Activated T-helper 1 cell treated with anti-CD3 and anti-CD28 coated beads, Interleukin-12 subunit alpha, Interleukin-12 subunit beta, Interleukin-2, Interleukin-4 antibody, amounts not matched to agents 30 ng/mL and 10 ng/mL and 1 ng/mL, durations not matched to agents 14 hours and 24 hours and 36 hours (primary cell): ENCODE measurements around the gene HAPLN1. TPM values are rescaled to one million over a fixed set of nuclear protein-coding genes. Genes with fewer than 3 reads are reported as not detected.
A peak's percentile ranks its signal among the peaks of the same experiment; 100 is the strongest.

Experiments
- DNase-seq: peaks from one replicate; pipeline ENCODE4 v3.0.0; 2021; ENCODE audit warnings: low spot score
- H3K27ac Mint-ChIP-seq: one replicate; pipeline ENCODE4 v1.8.0; 2021; ENCODE audit warnings: mild to moderate bottlenecking, mixed read lengths
- H3K27me3 Mint-ChIP-seq: one replicate; pipeline ENCODE4 v1.8.0; 2022; ENCODE audit warnings: mild to moderate bottlenecking, moderate library complexity, mixed read lengths; ENCODE audit not compliant: insufficient read depth
- H3K36me3 Mint-ChIP-seq: one replicate; pipeline ENCODE4 v1.8.0; 2021; ENCODE audit warnings: low read depth, mixed read lengths
- H3K4me1 Mint-ChIP-seq: one replicate; pipeline ENCODE4 v1.8.0; 2021; ENCODE audit warnings: low read depth, mixed read lengths
- H3K4me3 Mint-ChIP-seq: one replicate; pipeline ENCODE4 v1.8.0; 2021; ENCODE audit warnings: mild to moderate bottlenecking, moderate library complexity, mixed read lengths
- H3K9me3 Mint-ChIP-seq: one replicate; pipeline ENCODE4 v1.8.0; 2021; ENCODE audit warnings: mixed read lengths
- intact Hi-C: fragments of 100-400 bp; cut with micrococcal nuclease; formaldehyde crosslinking; loops from one replicate; pipeline ENCODE4 v1.15.1; 2024
- total RNA-seq: library from RNA; stranded (reverse); gene quantifications from 2 replicates; pipeline ENCODE4 v1.2.3, GENCODE V29; 2022

HAPLN1 gene
- total RNA-seq, 1 donor from 2014 or later, result not detected

DNA sequence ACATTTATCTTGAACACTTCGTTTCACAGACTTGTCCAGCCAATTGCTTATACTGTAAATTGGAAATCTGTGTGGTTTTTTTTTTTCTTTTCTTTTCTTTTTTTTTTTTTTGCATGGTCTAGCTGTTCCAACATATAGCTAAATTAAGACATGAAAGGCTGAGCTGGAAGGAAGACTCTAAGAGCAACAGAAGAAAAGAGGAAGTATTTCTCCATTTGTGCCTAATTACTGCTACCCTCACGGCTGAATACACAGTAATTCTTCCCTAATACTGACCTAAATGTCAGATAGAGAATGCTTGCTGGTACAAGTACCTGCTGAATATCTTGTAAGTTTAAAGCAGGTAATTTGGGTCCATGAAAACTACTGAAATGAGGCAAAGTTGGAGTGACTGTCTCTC, 11.0 kb upstream of the HAPLN1 start:
- no peak overlapping the region for H3K27ac Mint-ChIP-seq
- no peaks in the 10 kb centered on the region for H3K36me3 Mint-ChIP-seq
- no peak overlapping the region for H3K4me3 Mint-ChIP-seq
- intact Hi-C loops, result no loop called here
- no peaks in the 10 kb centered on the region for H3K4me1 Mint-ChIP-seq
- H3K27me3 Mint-ChIP-seq, result no peaks in the 10 kb centered on the region
- DNase-seq, result no peak
- no peaks in the 10 kb centered on the region for H3K9me3 Mint-ChIP-seq

DNA sequence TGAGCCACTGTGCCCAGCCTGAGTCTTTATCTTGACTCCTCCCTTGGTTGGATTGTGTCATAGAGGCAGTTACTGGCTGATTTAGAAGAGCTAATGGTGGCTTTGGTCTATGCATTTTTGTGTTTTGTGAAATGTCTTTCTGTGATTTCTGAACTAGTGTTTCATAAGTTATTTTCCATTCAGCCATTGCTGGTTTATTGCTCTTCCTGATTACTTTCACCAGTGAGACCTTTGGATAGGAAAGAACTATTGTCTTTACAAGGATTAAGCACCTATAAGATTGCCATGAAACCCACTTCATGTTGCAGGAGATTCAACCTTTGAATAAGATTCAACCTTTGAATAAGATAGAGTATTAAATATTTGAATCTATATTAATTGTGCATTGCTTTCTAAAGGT, 8.7 kb upstream of the HAPLN1 start:
- Mint-ChIP-seq H3K27ac (no peak overlapping the region), H3K36me3 (no peaks in the 10 kb centered on the region), H3K9me3 (no peaks in the 10 kb centered on the region), H3K4me1 (no peaks in the 10 kb centered on the region), H3K27me3 (peaks cover 4% of the 10 kb centered on the region), H3K4me3 (no peak overlapping the region)
- DNase-seq, result no peak
- intact Hi-C loops, result no loop called here

DNA sequence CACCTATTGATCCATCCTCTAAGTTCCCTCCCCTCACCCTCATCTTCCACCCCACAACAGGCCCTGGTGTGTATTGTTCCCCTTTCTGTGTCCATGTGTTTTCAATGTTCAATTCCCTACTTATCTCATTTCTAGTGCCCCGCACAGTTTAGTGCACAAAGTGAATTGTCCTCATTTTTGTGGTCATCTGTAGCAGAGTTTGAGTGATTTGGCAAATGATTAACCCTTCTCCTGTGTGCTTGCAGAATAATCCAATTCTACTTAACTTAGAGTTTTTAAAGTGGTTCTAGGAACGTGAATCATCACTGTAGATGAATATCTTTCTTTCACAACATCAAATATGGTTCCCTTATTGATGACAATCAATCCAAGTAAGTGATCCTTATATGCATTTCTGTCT, 6.3 kb upstream of the HAPLN1 start:
- Mint-ChIP-seq H3K4me3 (no peak overlapping the region), H3K36me3 (peaks cover 2% of the 10 kb centered on the region), H3K9me3 (no peaks in the 10 kb centered on the region), H3K4me1 (no peaks in the 10 kb centered on the region), H3K27me3 (peaks cover 20% of the 10 kb centered on the region), H3K27ac (no peak overlapping the region)
- intact Hi-C loops, result no loop called here
- no peak for DNase-seq

DNA sequence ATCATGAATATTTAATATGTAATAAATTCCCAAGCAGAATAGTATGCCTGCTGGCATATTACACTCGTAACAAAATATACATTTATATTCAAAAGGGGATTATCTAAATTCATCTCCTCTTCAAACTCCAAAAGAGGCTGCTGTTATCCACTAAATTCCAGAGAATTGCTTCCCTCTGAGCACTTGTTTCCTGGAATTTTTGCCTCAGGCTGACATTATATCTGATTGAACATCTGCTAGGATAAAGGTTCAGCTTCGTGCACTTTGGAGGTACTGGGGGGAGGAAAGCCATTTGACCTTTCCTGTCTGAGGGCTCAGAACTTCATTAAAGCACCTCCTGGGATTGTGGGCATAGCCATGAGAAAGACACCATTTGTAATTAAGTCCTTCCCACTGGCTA, 4.3 kb upstream of the HAPLN1 start:
- intact Hi-C loops, result no loop called here
- Mint-ChIP-seq H3K4me1 (no peaks in the 10 kb centered on the region), H3K36me3 (peaks cover 2% of the 10 kb centered on the region), H3K27me3 (peaks cover 40% of the 10 kb centered on the region), H3K9me3 (no peaks in the 10 kb centered on the region), H3K4me3 (no peak overlapping the region), H3K27ac (no peak overlapping the region)
- no peak for DNase-seq

DNA sequence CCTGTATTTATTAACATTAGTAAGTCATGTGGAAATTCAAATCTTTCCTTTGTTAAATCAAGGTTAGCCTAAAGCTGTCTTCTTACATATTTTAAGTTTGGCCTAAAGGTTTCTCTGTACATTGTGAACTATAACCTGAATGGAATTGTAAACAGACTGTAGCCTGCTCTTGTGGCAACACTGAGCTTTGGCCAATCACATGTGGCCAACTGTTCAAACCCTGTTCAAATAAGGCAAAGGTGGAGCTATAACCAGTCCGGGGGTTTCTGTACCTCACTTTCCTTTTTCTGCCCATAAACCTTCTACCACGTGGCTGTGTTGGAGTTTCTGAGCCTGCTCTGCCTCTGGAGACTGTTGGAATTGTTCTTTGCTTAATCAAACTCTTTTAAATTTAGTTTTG, 3.3 kb upstream of the HAPLN1 start:
- Mint-ChIP-seq H3K27me3 (peaks cover 47% of the 10 kb centered on the region), H3K4me3 (no peak overlapping the region), H3K36me3 (peaks cover 2% of the 10 kb centered on the region), H3K4me1 (no peaks in the 10 kb centered on the region), H3K9me3 (no peaks in the 10 kb centered on the region), H3K27ac (no peak overlapping the region)
- intact Hi-C loops, result no loop called here
- no peak for DNase-seq

DNA sequence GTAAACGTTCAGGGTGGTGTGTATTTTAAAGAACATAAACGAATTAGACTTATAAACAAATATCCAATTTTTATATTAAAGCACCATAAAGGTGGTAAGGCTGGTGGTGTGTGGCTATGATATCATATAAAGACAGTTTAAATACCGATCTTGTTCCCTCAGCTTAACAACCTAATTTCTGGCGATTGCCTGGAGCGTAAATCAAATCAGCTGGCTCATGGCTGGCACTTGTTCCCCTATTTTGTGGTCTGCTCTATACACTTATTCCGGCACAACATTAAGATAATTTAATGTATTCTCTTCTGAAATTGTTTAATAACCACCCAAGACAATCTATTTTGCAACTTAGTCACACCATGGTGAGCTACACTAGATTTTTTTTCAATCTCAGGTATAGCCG, 2.4 kb upstream of the HAPLN1 start:
- H3K36me3 Mint-ChIP-seq, result peaks cover 2% of the 10 kb centered on the region
- no peaks in the 10 kb centered on the region for H3K9me3 Mint-ChIP-seq
- H3K27ac Mint-ChIP-seq, result no peak overlapping the region
- no peak overlapping the region for H3K4me3 Mint-ChIP-seq
- intact Hi-C loops, result no loop called here
- no peaks in the 10 kb centered on the region for H3K4me1 Mint-ChIP-seq
- peaks cover 49% of the 10 kb centered on the region for H3K27me3 Mint-ChIP-seq
- DNase-seq, result no peak

DNA sequence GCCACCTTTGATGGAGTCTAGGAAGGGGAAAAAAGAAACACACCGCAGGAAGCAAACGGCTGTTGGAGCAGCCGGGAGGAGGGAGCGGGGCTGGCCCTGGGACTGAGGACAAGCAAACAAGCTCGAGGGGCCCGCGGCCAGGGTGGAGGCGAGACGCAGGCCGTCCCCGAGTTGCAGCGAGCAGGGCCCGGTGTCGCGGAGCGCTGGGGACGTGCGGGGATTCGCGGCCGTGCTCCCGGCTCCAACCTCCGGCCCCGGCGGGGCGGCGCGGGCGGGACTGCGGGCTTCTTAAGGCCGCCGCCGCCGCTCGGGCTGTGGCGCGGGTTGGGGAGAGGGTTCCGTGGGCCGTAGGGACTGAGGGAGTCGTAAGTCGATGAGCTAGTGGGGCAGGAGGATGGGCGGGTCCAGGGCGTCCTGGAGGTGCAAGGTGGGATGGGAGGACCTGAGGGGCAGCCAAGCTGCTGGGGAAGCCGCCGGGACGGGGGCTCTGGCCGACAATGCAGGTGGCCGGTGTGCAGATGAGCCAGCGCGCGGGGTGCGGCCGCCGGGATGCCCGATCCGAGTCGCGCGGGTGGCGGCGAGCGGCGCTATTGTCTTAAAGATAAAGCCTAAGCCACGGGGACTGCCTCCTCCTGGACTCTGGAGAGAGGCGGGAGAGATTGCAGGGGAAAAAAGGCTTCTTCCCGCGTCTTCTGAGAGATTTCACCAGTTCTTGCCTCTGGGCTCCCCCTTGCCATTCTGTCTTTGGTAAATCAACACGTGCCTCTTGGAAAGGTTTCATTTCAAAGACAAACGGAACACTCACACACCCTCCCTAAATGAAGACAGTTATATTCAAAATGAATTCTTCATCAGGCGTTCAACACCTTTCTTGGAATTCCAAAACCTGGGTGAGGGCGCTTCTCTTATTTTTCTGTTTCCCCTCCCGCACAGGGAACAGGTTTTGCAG, 1.6 kb upstream of the HAPLN1 start:
- peaks cover 55% of the 10 kb centered on the region for H3K27me3 Mint-ChIP-seq
- peaks cover 2% of the 10 kb centered on the region for H3K36me3 Mint-ChIP-seq
- no peak for DNase-seq
- no peaks in the 10 kb centered on the region for H3K9me3 Mint-ChIP-seq
- intact Hi-C loops, result no loop called here
- peak overlapping the region; percentile 64 for H3K4me3 Mint-ChIP-seq
- no peaks in the 10 kb centered on the region for H3K4me1 Mint-ChIP-seq
- no peak overlapping the region for H3K27ac Mint-ChIP-seq

DNA sequence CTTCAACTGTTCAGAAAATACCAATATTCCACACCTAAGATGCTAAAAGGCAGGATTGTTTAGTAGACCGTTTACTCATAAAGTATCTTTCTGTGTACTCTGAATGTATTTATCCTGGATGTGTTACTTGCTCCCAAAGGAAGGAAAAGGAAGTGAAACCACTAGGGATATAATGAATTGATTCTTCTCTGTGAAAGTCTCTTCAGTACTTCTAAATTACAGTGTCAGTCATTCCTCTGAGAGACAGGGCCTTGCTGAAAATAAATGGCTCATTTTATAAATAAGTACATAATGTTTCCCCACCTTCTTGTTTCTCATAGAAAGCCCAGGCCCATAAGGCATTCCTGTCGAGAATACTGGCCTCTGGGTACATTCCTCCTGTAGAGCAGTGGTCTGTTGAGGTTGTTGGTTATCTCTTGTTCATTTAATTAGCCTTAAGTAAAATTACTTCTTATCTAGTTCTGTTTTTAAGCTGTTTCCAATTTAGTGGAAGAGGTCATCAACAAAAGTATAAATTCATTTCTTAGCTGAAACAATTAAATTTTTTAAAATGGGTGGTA, 1.6 kb downstream of the HAPLN1 start:
- intact Hi-C loops, result loop anchor here (10.0 kb wide), 1 partner anchor 206 kb away; no protein-coding TSS in a partner anchor
- Mint-ChIP-seq H3K9me3 (no peaks in the 10 kb centered on the region), H3K27me3 (peaks cover 52% of the 10 kb centered on the region), H3K36me3 (peaks cover 2% of the 10 kb centered on the region), H3K4me3 (no peak overlapping the region), H3K27ac (no peak overlapping the region), H3K4me1 (no peaks in the 10 kb centered on the region)
- no peak for DNase-seq

DNA sequence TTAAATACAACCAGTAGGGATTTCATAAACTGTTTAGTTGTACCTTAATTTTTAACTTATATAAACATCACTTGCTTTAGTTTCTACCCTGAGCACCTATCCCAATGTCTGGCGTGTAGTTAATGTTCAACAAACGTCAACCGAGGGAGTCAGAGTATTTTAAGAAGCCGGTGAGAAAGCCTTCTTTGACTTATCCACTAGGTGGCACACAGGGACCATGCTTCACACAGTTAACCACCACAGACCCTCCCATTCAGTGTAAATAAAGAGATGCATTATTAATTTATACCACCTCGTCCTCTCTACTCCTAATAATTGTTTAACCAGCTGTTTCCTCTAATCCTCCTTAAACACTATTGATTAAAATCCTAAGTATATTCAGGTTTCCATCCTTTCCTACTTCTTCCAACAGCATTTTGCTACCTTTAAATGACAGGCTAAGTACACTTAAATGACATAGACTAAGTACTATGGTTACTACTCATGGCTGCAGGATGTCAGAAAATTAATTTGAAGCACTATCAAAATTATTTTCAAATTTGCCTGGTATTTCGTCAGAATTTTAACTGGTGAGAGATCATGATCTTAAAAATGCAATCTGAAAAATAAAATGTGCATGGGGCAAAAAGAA, 2.3 kb downstream of the HAPLN1 start:
- no peak for DNase-seq
- no peaks in the 10 kb centered on the region for H3K9me3 Mint-ChIP-seq
- intact Hi-C loops, result loop anchor here (10.0 kb wide), 1 partner anchor 206 kb away; no protein-coding TSS in a partner anchor
- H3K27me3 Mint-ChIP-seq, result peaks cover 49% of the 10 kb centered on the region
- H3K4me3 Mint-ChIP-seq, result no peak overlapping the region
- H3K4me1 Mint-ChIP-seq, result no peaks in the 10 kb centered on the region
- peaks cover 2% of the 10 kb centered on the region for H3K36me3 Mint-ChIP-seq
- no peak overlapping the region for H3K27ac Mint-ChIP-seq

DNA sequence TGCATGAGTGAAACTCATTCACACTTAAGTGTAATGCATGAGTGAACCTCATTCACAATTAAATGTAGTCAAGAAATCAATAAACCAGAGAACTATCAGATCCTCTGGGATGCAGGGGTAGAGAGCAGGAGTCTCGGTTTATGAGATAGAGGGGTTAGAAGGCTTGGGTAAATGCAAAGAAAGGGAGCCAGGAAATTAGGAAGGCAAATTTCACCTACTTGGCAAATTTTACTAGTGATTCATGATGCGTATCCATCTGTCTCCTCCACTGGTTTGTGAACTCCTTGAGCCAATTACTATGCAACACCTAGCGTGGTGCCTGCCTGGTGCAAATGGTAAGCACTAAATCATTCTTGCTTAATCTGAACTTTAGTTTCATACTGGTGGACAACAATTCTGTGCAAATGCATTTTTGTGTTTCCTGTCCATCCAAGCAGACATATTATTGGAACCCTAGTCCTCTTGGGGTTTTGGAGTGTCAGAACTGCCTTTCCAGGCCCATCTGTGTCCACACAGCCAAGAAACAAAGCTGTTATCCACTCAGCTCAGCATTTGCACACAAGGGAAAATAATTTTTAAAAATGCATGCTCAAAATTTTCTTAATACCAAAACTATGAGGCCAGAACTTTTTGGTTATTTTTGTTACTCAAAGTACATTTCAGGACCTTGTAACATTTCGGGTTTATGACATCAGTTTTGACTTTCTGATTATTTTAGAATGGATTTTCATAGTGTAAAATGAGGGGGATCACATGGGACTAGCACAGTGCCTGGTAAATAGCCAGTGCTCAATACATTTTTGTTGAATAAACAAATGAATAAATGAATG, 5.2 kb downstream of the HAPLN1 start:
- H3K36me3 Mint-ChIP-seq, result no peaks in the 10 kb centered on the region
- no peak for DNase-seq
- no peak overlapping the region for H3K27ac Mint-ChIP-seq
- peaks cover 21% of the 10 kb centered on the region for H3K27me3 Mint-ChIP-seq
- intact Hi-C loops, result loop anchor here (10.0 kb wide), 1 partner anchor 209 kb away; no protein-coding TSS in a partner anchor
- no peak overlapping the region for H3K4me3 Mint-ChIP-seq
- no peaks in the 10 kb centered on the region for H3K9me3 Mint-ChIP-seq
- no peaks in the 10 kb centered on the region for H3K4me1 Mint-ChIP-seq

DNA sequence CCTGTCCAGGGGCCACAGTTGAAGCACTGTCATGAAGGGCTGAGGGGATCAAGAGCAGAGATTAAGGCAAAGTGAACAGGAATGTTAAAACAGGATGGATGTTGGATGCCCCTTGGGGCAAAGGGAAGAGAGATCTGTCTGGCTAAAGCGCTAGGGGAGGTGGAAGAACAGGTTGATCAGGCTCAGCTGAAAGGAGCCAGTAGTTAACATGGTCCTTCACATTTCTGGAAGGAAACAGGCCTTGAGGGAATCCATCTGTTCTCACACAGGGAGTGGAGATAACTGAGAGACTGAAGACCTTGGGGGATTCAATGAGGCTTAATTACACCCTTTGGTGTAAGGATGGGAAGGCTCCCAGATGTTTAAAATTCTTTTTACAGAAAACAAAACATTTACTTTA, 5.8 kb downstream of the HAPLN1 start:
- Mint-ChIP-seq H3K27ac (no peak overlapping the region), H3K27me3 (peaks cover 15% of the 10 kb centered on the region), H3K4me1 (no peaks in the 10 kb centered on the region), H3K4me3 (no peak overlapping the region), H3K9me3 (no peaks in the 10 kb centered on the region), H3K36me3 (no peaks in the 10 kb centered on the region)
- intact Hi-C loops, result loop anchor here (10.0 kb wide), 1 partner anchor 210 kb away; no protein-coding TSS in a partner anchor
- no peak for DNase-seq

DNA sequence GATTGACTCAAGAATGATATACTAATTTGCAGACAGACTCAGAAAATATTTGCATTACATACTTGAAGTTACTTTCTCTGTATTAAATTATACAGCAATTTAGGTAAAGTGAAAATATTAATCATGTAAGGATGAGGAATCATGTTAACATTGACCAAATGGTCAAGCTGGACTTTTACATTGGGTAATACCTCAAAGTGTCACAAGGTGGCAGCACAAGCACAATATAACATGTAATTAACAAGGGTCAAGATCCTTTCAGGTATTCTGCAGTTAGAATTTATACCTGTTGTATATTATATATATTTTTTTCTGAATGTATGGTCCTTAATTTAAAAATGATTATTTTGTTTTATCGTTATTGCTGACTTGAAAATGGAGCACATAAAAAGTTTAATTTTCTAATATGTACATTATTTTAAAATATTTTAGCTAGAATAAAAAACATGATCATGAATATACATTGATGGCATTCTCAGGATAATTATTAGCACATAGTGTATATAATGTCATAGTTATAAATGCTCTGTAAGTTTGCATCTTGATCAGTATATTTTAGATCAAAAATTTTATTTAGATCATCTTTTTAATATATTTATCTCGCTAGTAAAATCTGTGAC, 8.6 kb downstream of the HAPLN1 start:
- Mint-ChIP-seq H3K9me3 (no peaks in the 10 kb centered on the region), H3K27ac (no peak overlapping the region), H3K4me1 (no peaks in the 10 kb centered on the region), H3K27me3 (no peaks in the 10 kb centered on the region), H3K4me3 (no peak overlapping the region), H3K36me3 (no peaks in the 10 kb centered on the region)
- no peak for DNase-seq
- intact Hi-C loops, result loop anchor here (2.0 to 10.0 kb wide), 2 partner anchors 213 to 1399 kb away; no protein-coding TSS in a partner anchor
